Measurements from ENCODE around the gene SLC41A1.
"Not testable (repeated sequence)": the region's sequence is repeated elsewhere in the genome, so short reads cannot be mapped to it uniquely, and the experiment has no call there.

SLC41A1 gene

GRCh38 chr1:205812878-205813754 lies at the start of gene SLC41A1:
SLC41A1 (minus strand) TSS chr1:205813198; CDS start chr1:205810441, 2,757 bp downstream.
- DNase-seq (ENCODE audit: low read depth in 3 of 3): peak; percentile 80 to 85 (median 84)

- DNase-seq (ENCODE audit: low read depth in 3 of 3): no peak
These were observed 48.5 kb upstream of the SLC41A1 start for GRCh38 chr1:205861540-205861939.

GRCh38 chr1:205858141-205858961 lies 45.4 kb upstream of the SLC41A1 start:
- DNase-seq (ENCODE audit: low read depth in 3 of 3): no peak

DNA sequence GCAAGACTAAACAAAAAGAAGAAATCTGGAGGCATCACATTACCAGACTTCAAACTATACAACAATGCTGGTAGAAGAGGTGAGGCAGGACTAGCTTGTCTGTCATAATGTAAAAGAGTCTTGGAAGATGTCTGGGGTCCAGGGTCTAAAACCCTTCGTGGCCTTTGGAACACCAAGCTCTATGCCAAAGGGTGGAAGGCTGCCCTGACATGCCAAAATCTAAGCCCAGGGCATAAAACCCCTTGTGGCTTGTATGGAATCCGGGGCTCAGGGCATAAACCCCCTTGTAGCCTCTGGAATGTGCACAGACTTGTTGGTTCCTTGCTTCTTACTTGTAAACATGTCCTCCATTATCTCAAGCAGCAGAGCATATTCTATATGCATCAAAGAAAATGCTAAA lies 44.5 kb upstream of the SLC41A1 start:
- DNase-seq (ENCODE audit: low read depth in 3 of 3): not testable (repeated sequence)

- no peak for DNase-seq (ENCODE audit: low read depth in 3 of 3)
These were observed 43.4 kb upstream of the SLC41A1 start for GRCh38 chr1:205856433-205856832.

GRCh38 chr1:205852969-205853368 lies 40.0 kb upstream of the SLC41A1 start:
- no peak for DNase-seq (ENCODE audit: low read depth in 3 of 3)

DNA sequence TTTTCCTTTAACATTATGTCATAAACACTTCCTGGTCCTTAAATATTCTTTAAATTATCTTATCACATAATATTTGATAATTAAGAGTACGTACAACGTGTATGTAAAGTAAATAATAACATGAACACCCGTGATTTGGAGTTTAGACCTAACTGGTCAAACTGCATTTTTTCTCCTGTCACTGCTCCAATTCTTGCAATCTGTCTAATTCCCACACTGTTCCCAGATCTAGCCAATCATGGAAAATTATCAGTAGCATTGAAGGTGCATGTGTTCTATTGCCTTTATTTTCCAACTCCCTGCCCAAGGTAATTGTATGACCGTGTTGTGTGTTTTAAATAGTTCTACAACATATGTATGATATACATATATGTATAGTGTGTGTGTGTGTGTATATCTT lies 39.0 kb upstream of the SLC41A1 start:
- no peak for DNase-seq (ENCODE audit: low read depth in 3 of 3)

DNA sequence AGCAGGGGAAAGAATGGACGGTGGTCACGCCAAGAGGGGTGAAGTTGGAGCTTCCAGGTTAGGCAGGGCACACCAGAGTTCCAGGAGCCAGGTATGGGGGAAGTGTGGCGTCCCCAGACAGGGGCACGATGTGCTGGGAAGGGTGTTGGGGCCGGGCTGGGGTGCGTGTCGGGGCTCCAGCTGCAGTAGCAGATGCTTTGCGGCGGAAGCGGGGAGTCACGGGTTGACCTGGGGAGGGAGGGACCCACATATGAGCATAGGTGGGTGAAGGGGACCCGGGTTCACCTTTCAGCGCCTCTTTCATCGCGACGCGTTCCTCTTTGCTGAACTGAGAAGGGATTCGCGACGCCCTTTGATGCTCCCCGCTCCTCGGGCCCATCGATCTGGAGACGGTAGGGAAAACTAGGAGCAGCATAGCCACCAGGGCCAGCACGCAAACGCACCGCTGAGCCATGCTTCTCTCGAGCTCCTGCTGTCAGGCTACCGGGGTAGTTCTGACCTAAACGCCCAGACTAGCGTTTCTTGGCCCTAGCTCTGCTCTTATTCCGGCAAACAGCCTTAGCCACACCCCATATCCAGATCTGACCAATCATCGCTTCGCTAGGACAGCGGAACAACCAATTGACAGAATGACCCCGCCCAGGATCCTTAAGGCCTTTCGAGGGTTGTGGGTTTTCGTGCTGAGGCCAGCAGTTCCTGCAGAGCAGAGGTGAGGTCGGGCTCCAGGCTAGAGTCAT lies 36.8 kb upstream of the SLC41A1 start, which contains the start of gene PM20D1:
TSS of gene PM20D1 (minus strand) at position 514 of the 737 bp plus-strand sequence. CDS start at position 454, 60 bp downstream.
- peak; percentile 30 to 66 (median 50) for DNase-seq (ENCODE audit: low read depth in 3 of 3)

- no peak for DNase-seq (ENCODE audit: low read depth in 3 of 3)
These were observed 30.2 kb upstream of the SLC41A1 start for GRCh38 chr1:205843036-205843859.

GRCh38 chr1:205842229-205842628 lies 29.2 kb upstream of the SLC41A1 start:
- DNase-seq (ENCODE audit: low read depth in 3 of 3): no peak

- no peak for DNase-seq (ENCODE audit: low read depth in 3 of 3)
These were observed 27.3 kb upstream of the SLC41A1 start for GRCh38 chr1:205840146-205840923.

DNA sequence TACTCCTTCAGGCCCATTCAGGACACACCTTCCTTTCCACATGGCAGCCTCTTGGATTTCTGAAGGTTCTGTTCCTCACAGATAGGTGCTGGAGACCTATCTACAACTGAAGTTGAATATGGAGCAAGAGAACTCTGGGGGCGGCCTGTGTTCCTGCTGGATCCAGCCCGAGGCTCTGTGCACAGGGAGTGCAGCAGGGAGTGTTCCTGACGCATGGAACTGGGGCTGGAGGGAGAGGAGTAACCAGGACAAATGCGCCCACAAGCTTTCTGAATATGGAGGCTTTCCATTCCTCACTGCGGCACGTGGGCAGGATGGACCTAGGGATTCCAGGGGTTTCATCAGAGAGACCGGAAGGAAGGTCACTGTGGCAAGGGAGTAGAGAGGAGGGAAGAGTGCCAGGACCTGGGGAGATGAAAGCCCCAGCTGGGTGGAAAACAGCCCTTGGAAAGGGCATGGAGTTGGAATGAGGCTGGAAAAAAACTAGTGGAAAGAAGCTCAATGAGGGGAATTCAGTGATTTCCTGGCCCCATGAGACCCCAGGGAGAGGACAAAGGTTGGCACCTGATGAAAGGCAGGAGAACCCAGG lies 24.5 kb upstream of the SLC41A1 start:
- no peak for DNase-seq (ENCODE audit: low read depth in 3 of 3)

- no peak for DNase-seq (ENCODE audit: low read depth in 3 of 3)
These were observed 21.8 kb upstream of the SLC41A1 start for GRCh38 chr1:205834751-205835150.

- DNase-seq (ENCODE audit: low read depth in 3 of 3): no peak
These were observed 19.3 kb upstream of the SLC41A1 start for GRCh38 chr1:205832326-205832751.

DNA sequence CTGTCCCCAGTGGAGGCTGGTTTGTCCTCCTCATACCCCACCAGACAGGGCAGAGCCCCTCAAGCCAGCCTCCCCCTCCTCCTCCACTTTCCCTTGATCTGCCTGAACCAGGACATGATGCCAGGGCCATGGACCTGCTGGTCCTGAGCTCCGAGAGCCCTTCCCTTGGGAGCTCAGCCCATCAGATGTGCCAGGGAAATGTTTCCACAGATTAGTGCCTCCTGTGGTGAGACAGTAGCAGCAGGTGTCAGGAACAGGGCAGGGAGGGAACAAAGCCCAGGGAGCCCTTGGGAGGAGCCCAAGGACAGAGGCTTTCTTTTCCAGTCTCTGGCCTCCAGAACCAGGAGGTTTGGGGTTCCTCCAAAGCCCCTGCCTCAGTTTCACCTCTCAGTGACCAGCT lies 14.6 kb upstream of the SLC41A1 start:
- DNase-seq (ENCODE audit: low read depth in 3 of 3): no peak

DNA sequence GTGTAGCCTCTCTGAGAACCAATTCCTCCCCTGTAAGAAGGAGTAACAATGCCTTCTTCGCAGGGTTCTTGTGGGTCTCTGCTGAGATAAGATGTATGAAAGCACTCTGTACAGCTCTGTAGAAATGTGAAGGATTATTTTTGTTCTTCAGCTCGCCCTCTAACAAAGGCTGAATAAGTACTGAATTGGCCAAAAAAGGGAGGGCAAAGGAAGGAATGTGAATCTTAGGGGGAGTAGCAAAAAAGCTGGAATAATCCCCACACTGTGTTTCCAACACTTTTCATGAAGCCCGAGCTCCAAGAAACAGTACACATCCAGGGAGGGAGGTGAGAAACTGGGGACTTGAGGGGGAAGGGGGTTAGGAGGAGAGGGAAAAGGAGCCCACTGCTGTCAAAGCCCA lies 14.0 kb upstream of the SLC41A1 start:
- DNase-seq (ENCODE audit: low read depth in 3 of 3): no peak

DNA sequence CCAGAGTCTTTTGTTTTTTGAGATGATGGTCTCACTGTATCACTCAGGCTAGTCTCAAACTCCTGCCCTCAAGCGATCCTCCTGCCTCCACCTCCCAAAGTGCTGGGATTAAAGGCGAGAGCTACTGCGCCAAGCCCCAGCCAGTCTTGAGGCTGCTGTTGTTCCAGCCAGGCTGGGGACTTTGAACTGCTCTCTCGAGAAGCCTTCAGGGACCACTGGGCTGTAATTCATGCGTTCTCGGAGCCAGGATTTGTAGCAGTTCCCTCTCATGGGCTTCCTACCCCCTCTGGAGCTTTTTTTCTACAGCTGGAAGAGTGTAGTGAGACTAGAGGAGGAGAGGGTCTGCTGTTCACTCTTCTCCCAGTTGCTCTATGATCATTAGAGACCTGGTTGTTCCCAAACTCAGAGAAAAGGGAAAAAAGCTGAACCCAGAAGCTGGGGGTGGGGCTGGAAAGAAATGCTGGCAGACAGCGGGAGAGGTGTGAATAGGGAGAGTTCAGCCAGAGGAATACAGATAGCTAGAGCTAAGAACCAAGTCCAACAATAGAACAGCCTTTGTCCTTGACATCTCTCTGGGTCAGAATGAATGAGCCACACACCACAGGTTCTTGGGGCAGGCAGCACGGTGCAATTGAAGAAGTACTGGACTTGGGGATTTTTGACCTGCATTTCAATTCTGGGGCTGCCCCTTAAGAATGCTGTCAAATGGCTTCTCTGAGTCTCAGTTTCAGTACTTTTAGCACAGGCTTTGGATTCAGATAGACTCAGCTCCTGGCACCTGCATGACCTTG lies 13.2 kb upstream of the SLC41A1 start:
- DNase-seq (ENCODE audit: low read depth in 3 of 3): no peak

- no peak for DNase-seq (ENCODE audit: low read depth in 3 of 3)
These were observed 11.2 kb upstream of the SLC41A1 start for GRCh38 chr1:205824180-205824579.

DNA sequence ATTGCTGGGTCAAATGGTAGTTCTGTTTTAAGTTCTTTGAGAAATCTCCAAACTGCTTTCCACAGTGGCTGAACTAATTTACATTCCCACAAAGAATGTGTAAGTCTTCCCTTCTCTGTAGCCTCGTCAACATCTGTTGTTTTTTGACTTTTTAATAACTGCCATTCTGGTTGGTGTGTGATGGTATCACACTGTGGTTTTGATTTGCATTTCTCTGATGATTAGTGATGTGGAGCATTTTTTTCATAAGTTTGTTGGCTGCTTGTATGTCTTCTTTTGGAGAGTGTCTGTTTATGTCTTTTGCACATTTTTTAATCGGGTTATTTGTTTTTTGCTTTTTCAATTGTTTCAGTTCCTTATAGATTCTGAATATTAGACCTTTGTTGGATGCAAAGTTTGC lies 10.3 kb upstream of the SLC41A1 start:
- not testable (repeated sequence) for DNase-seq (ENCODE audit: low read depth in 3 of 3)
